HG02571 (cell line): ENCODE measurements around the gene LNX1.

Source experiments
- ATAC-seq: cut with Tn5 transposase; IDR thresholded peaks from one replicate; pipeline ENCODE4 v1.9.1; 2021; ENCODE audit warnings: mild to moderate bottlenecking, moderate library complexity; ENCODE audit not compliant: unreplicated experiment

LNX1 gene

GRCh38 chr4:53538756-53539155, 52.5 kb downstream of the LNX1 start:
- ATAC-seq = no peak

GRCh38 chr4:53537606-53538005, 53.7 kb downstream of the LNX1 start:
- ATAC-seq = no peak

GRCh38 chr4:53536328-53536727, 55.0 kb downstream of the LNX1 start:
- ATAC-seq = no peak

GRCh38 chr4:53535567-53535966, 55.7 kb downstream of the LNX1 start:
- no peak for ATAC-seq

- no peak for ATAC-seq
Measured at GRCh38 chr4:53534684-53535083, 56.6 kb downstream of the LNX1 start.

GRCh38 chr4:53532521-53532920, 58.8 kb downstream of the LNX1 start:
- ATAC-seq = no peak

GRCh38 chr4:53531585-53532224, 59.6 kb downstream of the LNX1 start:
- no peak for ATAC-seq

GRCh38 chr4:53529025-53529424, 62.3 kb downstream of the LNX1 start:
- no peak for ATAC-seq

- ATAC-seq = no peak
Measured at GRCh38 chr4:53527930-53528329, 63.4 kb downstream of the LNX1 start.

GRCh38 chr4:53527326-53527725, 64.0 kb downstream of the LNX1 start:
- ATAC-seq = no peak

GRCh38 chr4:53522334-53522733, 69.0 kb downstream of the LNX1 start:
- ATAC-seq = no peak

GRCh38 chr4:53520116-53520515, 71.2 kb downstream of the LNX1 start:
- ATAC-seq = no peak

- ATAC-seq = no peak
Measured at GRCh38 chr4:53518807-53519206, 72.5 kb downstream of the LNX1 start.

- no peak for ATAC-seq
Measured at GRCh38 chr4:53515076-53515475, 76.2 kb downstream of the LNX1 start.

GRCh38 chr4:53514509-53514908, 76.8 kb downstream of the LNX1 start:
- no peak for ATAC-seq

- ATAC-seq = no peak
Measured at GRCh38 chr4:53512608-53513007, 78.7 kb downstream of the LNX1 start.

GRCh38 chr4:53511014-53511413, 80.3 kb downstream of the LNX1 start:
- no peak for ATAC-seq

GRCh38 chr4:53510321-53510720, 81.0 kb downstream of the LNX1 start:
- no peak for ATAC-seq

GRCh38 chr4:53508446-53508845, 82.8 kb downstream of the LNX1 start:
- no peak for ATAC-seq

- no peak for ATAC-seq
Measured at GRCh38 chr4:53507671-53508286, 83.5 kb downstream of the LNX1 start.

GRCh38 chr4:53507058-53507457, 84.2 kb downstream of the LNX1 start:
- ATAC-seq = no peak

GRCh38 chr4:53505947-53506346, 85.3 kb downstream of the LNX1 start:
- ATAC-seq = no peak

- no peak for ATAC-seq
Measured at GRCh38 chr4:53502094-53502493, 89.2 kb downstream of the LNX1 start.
